ENCODE measurements around the gene SLC22A2.

The SLC22A2 gene

DNA sequence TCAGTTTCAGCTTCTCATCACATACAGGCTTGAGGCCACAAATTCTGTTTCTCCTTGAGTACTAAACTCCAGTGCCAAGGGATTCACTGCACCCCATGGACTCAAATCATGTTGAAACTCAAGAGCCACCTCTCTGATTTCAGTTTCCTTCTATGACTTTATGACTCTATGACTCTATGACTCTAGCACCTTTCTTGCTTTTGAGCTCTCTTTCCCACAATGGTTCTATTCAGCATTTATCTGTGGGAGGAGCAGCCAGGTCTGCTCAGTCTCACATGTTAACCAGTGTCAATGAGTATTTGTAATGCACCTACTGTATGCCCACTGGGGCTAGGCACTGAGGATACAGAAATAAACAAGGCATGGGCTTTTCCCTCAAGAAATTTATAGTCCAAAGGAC lies 14.6 kb upstream of the SLC22A2 start:
- DNase-seq, result no peak

DNA sequence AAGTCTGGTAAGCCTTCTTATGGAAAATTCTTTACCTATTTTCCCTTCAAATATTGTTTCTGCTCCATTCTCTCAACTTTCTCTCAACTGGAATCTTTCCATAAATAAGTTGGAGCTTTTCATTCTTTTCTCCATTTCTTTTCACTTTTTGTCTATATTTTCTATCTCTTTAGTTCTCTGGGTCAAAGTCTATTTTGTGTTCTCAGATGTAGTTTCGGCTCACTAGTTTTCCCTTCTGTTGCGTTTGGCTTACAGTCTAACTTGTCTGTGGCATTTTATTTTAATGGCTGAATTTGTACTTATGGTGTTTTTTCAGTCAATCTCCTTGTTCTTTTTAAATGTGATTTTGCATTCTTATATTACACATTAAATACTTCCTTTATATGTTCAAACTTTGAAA lies 14.1 kb upstream of the SLC22A2 start:
- no peak for DNase-seq

DNA sequence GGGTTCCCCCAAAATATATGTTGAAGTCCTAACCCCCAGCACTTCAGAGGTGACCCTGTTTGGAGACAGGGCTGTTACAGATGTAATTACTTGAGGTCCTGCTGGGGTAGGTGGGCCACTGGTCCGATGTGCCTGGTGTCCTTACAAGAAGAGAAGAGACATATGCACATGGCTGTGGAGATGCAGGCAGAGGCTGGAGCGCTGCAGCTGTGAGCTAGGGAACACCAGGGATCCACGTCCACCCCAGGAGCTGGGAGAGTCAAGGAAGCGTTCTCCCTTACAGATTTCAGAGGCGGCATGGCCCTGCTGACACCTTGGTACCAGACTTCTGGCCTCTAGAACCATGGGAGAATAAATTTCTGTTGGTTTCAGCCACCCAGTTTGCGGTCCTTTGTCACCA lies 11.7 kb upstream of the SLC22A2 start:
- DNase-seq, result no peak

DNA sequence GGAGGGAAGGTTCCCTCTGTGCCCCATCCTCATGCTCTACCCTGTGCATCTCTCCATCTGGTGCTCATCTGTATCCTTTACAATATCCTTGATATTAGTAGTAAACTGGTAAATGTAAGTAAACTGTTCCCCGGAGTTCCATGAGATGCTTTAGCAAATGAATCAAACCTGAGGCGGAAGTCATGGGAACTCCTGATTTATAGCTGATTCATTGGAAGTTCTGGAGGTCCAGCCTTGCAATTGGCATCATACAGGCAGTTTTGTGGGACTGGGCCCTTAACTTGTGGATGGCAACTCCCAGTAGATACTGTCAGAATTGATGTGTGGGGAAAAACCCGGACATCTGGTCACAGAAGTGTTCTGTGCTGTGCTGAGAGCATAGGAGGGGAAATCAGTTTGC lies 11.2 kb upstream of the SLC22A2 start:
- no peak for DNase-seq

DNA sequence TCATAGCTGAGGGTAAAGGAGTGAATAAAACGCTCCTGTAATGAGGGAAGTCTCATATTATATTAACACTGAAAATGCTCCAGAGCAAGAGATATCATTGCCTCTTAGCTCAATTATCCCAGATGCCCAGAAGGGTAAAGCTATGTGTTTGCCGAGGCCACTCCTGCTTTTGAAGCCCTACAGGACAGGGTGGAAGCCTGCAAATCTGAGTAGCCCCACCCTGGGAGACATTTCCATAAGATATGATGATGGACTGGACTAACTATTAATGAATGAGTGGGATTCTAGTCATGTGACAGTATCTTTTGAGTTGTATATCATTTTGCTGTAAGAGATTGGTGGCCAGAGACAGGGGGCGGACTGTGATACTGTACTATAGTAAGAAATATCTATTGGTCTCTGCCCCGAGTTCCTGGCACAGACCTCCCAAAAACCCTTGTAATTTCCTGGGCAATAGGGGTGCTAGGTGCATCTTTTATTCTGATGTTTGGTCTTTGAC lies 10.5 kb upstream of the SLC22A2 start:
- DNase-seq, result no peak

DNA sequence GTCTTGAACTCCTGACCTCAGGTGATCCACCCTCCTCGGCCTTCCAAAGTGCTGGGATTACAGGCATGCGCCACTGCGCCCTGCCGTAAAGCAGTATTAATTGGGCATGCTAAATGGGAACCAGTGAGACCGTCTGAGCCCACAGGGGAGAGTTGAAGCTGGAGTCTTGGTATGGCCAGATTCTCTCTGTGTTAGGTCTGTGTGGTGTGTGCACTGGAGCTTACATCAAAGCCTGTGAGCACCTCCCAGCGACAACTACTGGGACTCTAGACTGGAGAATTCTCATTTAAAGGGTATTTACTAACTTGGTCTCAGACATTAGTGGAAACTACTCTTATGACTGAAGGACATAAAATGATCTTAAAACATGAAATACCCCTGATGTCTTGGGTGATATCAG lies 8.5 kb upstream of the SLC22A2 start:
- no peak for DNase-seq

DNA sequence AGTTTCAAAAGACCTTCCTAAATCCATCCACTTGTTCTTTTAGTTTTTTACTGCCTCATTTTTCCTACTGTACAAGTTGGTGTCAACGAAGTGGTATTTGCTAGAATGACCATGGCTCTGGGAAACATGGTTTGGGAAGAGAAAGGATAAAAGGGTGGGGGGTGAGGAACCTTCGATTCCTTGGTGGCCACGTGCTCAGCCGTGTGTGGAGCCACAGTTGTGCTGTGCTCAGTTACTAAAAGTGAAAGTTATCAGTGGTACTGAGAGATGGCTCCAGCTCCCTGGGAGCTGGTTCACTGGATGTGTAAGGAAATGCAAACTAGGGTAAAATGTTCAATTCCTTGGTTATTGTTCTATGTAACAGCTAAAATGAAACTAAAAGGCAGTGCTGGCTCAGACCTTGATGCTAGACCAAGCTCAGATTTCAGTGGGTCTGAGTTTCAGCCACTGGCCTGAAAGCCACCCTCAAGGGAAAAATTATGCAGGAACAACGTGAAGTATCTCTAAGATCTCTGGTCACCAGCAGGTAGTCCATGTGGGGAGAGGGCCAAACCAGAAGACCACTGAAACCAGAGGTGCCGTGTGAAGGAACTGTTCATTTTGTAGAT lies 7.4 kb upstream of the SLC22A2 start:
- no peak for DNase-seq

DNA sequence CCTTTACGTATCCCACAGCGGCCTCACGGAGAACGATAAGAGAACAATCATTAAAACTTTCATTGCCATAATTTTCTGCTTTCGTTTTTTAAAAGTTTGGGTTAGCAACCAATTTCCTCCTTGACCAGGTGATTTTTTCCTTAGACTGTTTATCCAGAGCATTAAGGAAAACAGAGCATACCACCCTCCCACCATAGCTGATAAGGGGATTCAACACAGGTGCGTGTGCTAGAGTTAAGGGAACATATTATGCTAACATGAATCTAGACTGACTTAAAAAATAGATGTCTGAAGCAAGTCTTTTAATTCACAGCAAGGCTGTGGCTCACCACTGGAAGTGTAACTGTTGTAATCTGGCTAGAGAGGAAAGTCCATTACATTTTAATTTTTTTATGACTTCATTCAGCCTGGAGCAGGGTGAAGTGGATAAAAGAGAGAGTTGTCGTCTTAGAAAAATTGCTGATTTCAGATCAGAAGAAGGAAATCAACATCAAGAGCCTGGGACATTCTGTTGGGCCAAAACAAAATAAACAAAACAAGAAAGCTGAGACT lies 5.5 kb upstream of the SLC22A2 start:
- no peak for DNase-seq

DNA sequence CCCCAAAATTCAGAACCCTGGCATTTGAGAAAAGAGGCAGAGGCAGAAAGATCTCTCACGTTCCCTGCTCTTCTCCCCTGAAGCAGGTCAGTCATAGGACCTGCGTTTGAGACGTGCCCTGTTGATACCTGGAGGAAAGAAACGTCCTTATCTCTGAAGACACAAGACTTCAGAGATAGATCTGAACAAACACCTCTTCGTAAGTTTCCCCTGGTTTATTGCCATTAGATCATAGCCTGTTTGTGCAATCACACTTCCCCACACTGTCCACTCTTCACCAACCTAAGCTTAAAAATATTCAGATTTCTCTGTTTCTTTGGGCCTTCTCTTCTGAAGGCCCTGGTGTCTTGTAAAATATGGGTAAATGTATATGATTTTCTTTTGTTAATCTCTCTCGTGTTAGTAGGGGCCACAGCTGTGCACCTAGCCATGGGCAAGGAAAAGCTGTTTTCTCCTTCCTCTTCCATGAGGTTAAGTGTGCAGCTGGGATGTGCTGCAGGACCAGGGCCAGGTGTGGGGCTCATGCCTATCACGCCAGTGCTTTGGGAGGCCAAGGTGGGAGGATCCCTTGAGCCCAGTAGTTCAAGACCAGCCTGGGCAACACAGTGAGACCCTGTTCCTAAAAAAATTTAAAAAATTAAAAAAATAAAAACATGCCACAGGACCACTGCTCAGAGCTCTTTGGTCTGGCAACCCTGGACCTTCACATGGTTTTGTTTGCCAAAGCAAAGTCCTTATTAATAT lies 4.7 kb upstream of the SLC22A2 start:
- no peak for DNase-seq

DNA sequence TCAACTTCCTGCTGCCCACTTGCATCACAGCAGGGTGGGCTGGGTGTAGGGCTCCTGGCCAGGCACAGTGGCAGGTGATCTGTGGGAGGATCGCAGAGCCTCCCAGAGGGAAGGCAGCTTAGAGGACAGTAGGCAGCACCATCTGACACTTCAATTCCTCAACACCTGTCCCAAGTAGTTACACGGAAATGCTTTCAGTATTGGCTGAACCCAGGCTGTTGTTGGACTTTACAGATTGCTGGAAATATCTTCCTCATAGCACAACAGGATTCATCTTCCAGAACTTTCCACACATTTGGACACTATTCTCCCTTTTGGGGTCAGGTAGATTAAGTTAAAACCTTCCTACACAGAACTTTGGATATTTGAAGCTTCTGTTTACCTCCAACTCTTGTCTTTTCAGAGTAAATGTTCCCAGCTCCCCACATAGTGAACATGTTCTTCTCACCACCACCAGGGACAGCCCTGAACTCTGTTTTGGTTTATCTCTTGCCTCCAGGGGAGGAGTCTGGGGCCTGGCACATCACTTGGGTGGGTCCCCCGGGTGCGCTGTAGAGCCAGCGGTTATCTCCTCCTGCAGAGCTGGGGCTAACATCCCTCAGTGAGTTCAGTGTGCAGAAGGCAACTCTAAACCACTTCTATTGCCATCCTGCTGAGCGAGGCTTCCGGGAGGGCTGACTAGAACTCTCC lies 3.5 kb upstream of the SLC22A2 start:
- DNase-seq, result no peak

DNA sequence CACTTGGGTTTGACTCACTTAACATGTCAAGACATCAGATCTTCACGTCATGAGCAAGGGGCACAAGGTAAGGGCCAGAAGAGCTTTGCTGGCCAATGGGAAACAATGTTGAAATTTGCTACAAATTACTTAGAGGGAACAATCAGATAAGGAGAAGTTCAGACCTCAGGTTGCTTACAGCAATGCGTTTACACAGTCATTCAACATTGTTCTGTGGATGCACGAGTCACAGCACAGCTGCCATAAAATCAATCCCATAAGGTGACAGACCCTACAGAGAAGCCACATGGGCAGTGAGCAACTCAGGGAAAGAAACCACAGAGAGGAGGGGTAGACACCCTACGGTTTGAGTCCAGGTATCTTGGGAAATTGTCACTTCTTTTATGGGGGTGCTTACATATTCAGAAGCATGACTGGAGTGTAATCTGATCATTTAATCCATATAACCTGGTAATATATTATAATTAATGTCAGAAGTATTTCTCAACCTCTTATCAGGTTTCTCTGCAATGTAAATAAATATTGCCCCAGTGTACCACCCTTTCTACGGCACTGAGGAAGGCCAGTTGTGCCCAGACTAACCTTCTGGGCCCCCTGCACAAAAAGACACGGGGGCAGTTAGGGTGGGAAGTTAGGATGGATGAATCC lies 2.3 kb upstream of the SLC22A2 start:
- DNase-seq, result no peak

DNA sequence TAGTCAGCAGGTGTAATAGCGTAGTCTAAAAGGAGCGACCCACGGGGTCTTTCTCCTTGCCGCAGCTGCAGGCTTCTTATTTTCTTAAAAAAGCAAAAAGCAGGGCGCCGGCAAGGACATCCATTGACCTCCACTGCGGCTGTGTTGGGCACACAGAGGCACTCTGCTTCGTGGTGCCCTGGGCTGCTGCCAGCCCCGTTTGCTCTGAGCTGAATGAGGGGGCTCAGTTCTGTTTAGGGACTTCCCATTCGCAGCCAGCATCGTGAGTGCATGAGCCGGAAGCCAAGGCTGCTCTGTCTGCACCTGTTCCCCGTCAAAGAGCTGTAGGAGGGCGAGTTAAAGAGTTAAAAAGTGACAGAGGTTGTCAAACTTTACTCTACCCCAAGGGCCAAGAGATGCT lies 1.7 kb upstream of the SLC22A2 start:
- DNase-seq, result no peak

DNA sequence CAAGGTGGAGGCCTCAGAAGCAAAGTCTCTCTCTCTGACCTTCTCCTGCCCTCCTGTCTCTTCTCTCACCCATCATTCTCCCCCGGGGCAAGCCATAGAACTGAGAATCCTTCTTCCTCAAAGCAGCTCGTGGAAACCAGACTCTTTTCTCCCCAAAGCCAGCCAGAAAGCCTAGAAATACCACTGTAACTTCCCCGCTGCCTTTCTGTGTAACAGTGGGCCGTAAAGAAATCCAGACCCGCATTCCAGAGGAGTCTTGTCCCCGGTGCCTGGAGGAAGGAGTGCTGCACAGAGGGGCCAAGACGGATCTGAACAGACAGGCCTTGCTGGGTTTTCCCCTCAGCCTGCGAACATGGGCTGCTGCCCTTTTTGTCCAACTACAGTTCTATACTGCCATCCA lies 977 bp upstream of the SLC22A2 start:
- no peak for DNase-seq

DNA sequence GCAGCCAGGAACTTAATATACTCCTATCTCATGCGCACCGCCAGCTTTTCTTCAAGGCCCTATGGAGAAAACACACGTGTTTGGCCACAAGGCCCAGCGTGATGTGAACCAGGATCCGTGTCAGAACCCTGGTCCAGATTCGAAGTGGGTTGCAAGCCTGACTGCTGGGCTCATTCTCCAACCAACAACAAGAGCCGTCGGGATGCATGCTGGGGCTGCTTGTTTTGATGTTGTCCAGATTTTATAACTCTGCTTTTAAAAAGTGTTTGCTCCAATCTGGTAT lies 463 bp upstream of the SLC22A2 start:
- no peak for DNase-seq

DNA sequence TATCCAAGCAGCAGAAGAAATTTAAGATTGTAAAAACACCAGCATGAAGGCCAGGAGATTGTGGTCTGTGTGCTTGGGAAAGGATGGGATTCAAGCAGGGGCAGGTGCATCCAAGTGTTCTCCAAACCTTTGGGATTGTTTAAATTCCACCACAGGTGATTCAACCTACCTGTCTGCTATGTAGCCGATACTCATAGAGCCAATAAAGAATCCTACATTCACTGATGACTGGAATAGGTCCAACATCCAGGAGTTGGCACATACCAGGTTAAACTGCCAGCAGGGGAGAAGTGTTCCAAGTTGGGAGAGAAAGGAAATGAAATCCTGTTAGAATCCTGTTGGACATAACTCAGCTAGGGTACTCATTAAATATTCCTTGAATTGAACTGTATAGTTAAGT lies 2.2 kb downstream of the SLC22A2 start:
- no peak for DNase-seq

DNA sequence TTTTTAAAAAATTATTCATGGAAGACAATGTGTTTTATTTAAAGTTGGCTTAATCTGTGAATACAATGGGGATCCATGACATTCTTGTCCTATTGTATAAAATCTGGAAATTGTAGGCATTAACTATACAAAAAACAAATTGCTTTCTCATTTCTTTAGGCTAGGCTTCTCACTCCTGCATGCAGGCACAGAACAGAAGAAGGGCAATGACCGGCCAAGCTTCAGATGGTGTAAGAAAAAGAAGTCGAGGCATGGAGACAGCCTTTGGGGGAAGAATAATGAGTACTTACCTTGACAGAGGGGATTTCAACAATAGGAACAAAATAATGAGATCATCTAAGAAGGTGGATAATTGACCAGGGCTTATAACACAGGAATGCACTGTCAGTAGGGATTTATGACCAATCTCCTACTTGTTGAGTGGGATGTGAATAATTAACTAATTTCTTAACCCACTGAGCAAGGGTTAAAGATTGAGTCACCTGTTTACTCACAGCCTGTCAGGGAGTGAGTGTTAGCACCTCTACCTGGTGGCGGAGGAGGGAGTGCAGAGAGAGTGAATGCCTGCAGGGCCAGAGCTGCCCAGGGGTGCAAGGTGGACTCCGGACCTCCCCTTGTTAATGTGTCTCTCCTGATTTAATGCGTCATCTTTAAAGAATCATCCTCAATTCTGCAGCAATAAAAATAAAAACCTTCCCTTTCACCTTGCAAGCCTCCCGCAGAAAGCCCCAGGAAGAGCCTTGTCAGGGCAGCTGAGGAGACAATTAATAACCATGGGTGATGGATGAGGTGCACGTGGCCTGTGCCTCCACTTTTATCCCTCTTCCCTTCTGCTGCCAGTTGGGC lies 3.9 kb downstream of the SLC22A2 start:
- no peak for DNase-seq

DNA sequence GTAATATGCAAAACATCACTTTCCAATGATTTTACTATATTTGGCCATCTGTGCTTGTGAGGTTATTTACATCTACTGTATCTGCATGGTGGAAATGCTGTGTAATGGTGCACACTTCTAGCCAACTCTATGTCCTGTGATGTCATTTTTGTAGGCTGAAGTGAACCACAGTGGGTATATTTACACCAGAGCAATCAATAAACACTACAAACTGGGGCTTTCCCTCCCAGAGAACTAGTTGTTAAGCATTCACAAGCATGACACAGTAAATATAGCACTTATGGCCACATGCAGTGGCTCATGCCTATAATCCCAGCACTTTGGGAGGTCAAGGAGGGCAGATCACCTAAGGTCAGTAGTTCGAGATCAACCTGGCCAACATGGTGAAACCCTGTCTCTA lies 4.9 kb downstream of the SLC22A2 start:
- no peak for DNase-seq

DNA sequence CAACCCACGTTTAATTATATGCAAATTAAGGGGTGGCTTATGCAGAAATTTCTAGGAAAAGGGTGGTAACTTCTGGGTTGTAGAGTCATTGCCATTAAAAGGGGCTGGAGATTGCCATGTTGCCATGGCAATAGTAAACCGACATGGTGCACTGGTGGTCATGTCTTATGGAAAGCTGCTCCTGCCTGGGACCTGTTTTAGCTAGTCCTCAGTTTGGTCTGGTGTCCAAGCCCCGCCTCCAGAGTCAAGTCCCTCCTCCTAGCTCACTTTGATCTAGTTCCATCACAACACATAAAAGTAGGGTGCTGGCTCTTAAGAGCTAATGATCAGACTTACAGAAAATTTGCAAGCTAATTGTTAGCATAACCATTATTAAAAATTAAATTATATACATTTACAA lies 5.3 kb downstream of the SLC22A2 start:
- DNase-seq, result no peak

DNA sequence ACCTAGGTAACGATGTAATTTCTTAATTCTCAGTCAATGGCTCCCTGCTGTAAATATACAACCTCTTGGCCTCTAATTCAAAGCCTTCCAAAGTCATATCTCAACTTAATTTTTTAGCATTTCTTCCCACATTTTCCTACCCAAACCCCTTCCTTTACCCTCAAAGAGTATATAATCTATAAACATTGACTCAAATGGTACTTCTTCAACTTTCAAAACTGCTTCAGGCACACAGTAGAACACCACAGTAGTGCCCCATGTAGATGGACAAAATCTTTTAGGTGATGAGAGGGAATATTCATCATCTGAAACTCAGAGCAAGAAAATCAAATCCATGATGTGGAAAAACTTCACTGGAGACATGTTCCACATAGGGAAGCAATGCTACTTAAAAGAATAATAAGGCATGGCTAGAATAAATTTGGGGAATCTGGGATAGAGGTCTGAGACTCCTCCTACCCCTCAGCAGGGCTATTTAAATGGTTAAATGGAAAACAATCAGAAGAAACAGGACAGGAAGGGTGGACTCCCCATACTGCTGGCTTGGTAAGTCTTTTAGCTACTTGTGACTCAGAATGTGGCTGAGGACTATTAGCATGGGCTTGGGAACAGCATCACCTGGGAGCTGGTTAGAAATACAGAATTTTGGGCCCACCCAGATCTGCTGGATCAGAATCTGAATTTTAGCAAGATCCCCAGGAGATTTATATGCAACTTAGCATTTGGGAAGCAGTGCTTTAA lies 6.4 kb downstream of the SLC22A2 start:
- DNase-seq, result no peak

DNA sequence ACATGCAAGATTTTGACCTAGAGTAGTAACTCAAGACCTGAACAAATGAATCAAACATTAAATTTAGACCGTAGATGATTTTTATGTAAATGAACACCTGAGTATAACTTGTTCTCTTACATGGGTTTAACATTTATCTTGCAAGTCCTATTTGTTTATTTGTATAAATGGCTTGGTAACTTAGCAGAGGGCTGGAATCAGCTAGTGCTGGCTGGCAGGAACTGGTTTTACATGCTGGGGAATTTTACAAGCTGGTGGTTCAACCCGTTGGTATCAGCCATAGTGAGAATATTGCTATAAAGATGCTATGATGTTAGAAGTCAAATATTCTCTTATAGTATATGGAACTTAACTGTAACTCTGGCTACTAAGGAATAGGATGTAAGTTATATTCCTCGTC lies 8.9 kb downstream of the SLC22A2 start:
- no peak for DNase-seq

DNA sequence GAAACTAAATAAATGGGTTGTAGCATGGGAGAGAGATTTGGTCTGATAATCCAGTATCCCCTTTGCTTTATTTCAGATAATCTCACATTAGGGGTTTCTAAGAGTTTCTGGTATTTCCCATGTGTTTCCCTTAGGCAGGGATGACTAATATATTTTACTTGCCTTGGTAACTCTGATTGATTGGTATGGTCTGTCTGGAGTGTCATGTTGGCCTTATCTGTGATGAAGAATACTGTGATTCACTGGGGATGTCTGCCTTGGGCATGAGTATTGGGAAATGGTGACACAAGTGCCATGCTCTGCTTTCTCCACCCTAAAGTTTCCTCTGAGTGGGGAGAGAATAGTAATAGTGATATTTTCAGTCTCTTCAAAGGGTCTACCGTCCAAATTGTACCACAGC lies 10.1 kb downstream of the SLC22A2 start:
- no peak for DNase-seq

DNA sequence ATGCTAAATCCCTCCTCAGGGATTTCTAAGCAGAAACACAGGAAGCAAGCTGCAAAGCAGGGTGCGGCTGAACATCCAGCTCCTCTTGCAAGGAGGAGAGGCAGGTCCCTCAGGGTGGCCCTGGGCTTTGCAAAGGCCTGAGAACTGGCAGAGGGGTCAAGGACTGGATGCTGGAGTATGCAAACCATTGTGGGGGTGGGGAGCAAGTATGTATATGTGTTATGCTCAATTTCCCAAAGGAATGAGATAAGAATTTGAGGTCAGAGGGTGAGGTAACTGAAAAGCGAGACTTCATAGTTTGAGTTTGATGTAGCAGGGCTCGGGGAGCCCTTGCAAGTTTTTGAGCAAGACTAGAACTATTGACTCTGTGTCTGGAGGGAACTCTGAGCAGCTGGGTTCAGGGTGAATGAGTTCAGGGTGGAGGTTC lies 11.2 kb downstream of the SLC22A2 start:
- DNase-seq, result no peak

Measured in KG1 (cell line).